ENCODE data around the gene ITGB7.

DNA sequence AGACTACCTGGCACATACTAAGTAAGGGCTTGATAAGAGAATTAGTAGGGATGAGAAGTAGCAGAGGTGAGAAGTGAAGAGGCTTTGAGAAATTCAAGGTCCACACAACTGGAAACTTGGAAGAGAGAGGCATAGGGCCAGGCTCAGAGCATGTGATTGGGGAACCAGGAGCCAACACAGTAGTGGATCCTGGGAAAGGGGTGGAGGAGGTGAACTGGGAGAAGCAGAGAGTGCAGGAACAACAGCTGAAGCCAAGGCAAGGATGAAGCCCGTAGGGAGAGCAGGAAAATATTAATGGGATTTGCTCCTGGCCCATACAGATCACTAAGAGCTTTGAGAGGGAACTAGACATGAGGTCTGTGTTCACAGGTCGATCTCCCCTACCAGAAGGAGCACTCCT, 1.4 kb upstream of the ITGB7 start:
- no peak for TF ChIP-seq YY1 (IDR thresholded peaks at IDR 0.05; ENCODE audit: low read depth)
- no peak for TF ChIP-seq EGR1 (IDR thresholded peaks at IDR 0.05)
- TF ChIP-seq RAD21 (IDR thresholded peaks at IDR 0.05; ENCODE audit: low read depth) = no peak
- TF ChIP-seq TAF1 (IDR thresholded peaks at IDR 0.05; ENCODE audit: low read depth) = no peak
- TF ChIP-seq, protein P1, sequence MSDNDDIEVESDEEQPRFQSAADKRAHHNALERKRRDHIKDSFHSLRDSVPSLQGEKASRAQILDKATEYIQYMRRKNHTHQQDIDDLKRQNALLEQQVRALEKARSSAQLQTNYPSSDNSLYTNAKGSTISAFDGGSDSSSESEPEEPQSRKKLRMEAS (IDR thresholded peaks at IDR 0.05) = no peak
- no peak for TF ChIP-seq EP300 (IDR thresholded peaks at IDR 0.05; ENCODE audit: borderline replicate concordance)
- TF ChIP-seq, protein P2, sequence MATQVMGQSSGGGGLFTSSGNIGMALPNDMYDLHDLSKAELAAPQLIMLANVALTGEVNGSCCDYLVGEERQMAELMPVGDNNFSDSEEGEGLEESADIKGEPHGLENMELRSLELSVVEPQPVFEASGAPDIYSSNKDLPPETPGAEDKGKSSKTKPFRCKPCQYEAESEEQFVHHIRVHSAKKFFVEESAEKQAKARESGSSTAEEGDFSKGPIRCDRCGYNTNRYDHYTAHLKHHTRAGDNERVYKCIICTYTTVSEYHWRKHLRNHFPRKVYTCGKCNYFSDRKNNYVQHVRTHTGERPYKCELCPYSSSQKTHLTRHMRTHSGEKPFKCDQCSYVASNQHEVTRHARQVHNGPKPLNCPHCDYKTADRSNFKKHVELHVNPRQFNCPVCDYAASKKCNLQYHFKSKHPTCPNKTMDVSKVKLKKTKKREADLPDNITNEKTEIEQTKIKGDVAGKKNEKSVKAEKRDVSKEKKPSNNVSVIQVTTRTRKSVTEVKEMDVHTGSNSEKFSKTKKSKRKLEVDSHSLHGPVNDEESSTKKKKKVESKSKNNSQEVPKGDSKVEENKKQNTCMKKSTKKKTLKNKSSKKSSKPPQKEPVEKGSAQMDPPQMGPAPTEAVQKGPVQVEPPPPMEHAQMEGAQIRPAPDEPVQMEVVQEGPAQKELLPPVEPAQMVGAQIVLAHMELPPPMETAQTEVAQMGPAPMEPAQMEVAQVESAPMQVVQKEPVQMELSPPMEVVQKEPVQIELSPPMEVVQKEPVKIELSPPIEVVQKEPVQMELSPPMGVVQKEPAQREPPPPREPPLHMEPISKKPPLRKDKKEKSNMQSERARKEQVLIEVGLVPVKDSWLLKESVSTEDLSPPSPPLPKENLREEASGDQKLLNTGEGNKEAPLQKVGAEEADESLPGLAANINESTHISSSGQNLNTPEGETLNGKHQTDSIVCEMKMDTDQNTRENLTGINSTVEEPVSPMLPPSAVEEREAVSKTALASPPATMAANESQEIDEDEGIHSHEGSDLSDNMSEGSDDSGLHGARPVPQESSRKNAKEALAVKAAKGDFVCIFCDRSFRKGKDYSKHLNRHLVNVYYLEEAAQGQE (IDR thresholded peaks at IDR 0.05; ENCODE audit: low read depth) = no peak
- TF ChIP-seq CEBPB (IDR thresholded peaks at IDR 0.05) = no peak
- TF ChIP-seq CREB1 (IDR thresholded peaks at IDR 0.05; ENCODE audit: low read depth) = no peak
- no peak for TF ChIP-seq FOXM1 (IDR thresholded peaks at IDR 0.05; ENCODE audit: borderline replicate concordance, low read depth)
- no peak for TF ChIP-seq ZBTB7A (IDR thresholded peaks at IDR 0.05; ENCODE audit: low read depth)
- no peak for TF ChIP-seq TEAD4 (IDR thresholded peaks at IDR 0.05)
- TF ChIP-seq NFIC (IDR thresholded peaks at IDR 0.05) = no peak
- no peak for TF ChIP-seq TCF12 (IDR thresholded peaks at IDR 0.05; ENCODE audit: low read depth)
